Stimulated activated CD8-positive, alpha-beta memory T cell treated with anti-CD3 and anti-CD28 coated beads, Interleukin-15, amount 100 ng/mL, for 4 hours (primary cell): ENCODE results near the gene SLC35D1.

Experiments
- DNase-seq, 2 donors: peaks; one replicate each; pipeline ENCODE4 v3.0.0-alpha.2; 2020; ENCODE audit warnings: low read depth in 2 of 2

The SLC35D1 gene

DNA sequence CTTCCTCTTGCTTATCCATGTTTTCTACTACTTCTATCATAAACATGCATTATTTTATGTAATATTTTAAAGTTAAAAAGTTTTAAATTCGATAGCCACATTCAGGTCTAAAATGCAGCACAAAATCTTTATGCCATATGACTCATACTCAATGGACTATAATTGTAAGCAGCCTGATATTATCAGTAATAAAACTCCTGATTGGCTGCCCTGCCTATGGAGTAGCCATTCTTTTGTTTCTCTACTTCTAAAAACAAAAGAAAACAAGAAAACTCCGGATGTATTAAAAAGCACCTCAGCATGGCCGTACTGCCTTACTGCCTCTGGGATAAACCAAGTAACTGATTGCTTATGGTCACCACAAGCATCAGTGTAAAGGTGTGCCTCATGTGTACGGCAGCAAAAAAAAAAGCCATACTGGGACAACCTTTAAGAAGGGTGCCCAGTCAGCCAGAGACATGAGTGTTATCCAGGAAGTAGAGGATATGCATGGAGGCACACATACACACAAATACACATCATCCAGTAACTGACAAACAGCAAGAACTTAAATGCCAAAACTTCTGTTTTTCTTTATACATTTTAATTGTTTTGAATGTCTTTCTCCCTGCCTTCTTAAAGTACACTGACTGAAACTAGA is 9.2 kb downstream of the SLC35D1 start:
- DNase-seq, result no peak

DNA sequence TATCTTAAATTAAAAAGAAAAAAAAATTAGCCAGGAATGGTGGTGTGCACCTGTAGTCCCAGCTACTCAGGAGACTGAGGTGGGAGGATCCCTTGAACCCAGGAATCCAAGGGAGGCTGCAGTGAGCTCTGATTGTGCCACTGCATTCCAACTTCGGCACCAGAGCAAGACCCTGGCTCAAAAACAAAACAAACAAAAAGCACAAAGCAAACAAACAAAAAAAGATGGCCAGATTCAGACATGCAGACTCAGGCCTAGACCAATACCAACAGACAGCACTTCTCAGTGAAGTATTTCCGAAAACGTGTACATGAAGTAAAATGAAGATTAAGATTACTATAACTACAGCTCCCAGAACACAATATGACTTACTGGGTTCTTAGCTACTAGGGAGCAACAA is 10.6 kb downstream of the SLC35D1 start:
- DNase-seq, result no peak

- no peak for DNase-seq
Observed at GRCh38 chr1:67041841-67042503, 12.0 kb downstream of the SLC35D1 start.

GRCh38 chr1:67040405-67040804 is 13.5 kb downstream of the SLC35D1 start:
- no peak for DNase-seq

DNA sequence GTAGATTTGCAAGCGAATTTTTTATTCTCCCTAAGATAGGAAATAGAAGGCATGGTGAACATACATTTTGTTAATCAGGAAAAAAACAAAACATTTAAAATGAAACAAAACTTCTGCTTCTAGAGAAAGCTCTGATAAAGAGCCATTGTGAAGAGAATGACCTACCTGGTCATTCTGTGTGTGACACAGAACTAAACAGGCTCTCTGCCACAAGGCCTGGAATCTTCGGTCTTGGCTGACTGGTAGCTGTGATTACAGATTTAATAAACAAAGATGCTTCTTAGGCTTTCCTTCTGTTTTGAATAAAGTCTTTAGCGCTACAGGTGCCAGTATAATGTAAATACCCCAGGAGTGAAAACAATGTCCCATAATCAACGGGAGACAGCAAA is 22.1 kb downstream of the SLC35D1 start:
- no peak for DNase-seq

- no peak for DNase-seq
Observed at GRCh38 chr1:67031121-67031858, 22.7 kb downstream of the SLC35D1 start.

GRCh38 chr1:67029472-67029871 is 24.5 kb downstream of the SLC35D1 start:
- DNase-seq, result no peak

- DNase-seq, result no peak
Observed at GRCh38 chr1:67020765-67021164, 33.2 kb downstream of the SLC35D1 start.

GRCh38 chr1:67020304-67020703 is 33.6 kb downstream of the SLC35D1 start:
- DNase-seq, result no peak

DNA sequence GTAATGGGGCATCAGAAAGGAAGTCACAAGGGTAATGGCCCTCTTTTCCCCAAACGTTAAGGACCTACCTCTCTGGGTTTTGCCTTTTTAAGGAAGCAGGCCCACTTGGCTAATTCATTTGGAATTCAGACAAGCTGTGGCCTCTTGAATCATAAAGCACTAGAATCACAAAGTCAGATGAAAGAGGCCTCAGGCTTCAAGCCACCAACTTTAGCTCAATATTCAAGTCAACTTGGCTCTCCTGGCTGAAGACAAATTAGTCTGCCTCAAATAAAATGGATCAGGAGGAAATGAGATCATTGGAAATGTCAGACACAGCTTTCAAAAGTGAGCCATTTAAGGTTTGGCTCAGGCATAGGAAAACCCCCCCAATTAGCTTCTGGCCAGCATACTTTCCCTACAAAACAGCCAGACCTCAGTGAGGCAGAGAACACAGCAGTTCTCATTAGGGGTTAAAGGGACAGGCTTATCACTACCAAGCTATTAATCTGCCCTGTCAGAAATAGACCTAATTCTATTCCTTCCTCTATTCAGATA is 34.3 kb downstream of the SLC35D1 start:
- DNase-seq, result no peak

DNA sequence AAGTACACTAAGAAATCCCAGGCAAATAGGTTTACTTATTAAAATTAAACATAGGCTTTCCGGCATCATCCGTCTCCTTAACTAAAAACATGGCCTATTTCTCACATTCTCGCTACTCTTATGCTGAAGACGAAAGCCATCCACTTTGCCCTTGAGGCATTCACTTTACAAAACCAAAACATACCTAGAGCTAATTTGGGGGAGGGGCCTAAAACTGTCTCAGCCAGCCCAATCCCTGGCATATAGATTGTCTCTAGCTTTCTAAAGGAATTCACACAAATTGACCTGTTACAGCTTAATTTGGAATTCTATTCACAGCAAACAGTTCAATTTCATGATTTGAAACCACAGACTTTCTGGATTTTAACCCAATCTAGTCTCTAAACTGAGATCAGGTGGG is 34.8 kb downstream of the SLC35D1 start:
- no peak for DNase-seq

DNA sequence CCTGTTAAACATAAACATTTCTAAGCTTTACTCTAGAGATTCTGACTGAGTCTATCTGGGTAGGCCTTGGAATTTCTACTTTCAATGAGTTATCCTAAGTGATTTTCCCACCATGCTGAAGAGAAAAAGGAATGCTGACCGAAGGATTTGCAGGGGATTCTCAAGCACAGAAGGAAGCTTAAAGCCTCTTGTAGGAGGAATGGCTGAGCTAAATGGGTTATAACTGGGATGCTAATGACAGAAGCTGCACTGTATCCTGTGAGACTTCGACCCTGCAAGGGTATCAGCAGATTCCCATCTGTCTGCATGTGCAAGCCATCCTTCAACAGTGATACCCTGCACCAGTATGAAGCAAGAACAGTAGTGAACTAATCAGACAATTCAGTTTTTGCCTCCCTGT is 35.4 kb downstream of the SLC35D1 start:
- DNase-seq, result no peak

DNA sequence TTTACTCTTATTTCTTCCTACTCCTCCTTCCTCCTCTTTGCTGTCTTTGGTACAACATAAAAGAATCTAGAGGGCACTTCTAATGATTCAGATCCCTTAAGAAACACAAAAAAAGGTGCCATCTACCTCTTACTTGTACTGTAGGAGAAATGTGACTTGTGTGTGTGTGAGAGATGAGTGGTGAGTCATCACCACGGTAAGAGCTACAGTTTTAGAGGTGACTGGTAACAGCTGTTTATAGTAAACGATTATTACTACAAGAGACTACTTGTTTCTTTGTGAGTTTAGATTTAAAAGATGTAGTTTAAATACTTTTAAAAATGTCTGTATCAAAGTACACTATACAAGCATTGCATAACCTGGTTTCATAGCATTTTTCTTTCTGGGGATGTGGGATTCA is 40.4 kb downstream of the SLC35D1 start:
- no peak for DNase-seq

GRCh38 chr1:67009792-67010191 is 44.2 kb downstream of the SLC35D1 start:
- no peak for DNase-seq

DNA sequence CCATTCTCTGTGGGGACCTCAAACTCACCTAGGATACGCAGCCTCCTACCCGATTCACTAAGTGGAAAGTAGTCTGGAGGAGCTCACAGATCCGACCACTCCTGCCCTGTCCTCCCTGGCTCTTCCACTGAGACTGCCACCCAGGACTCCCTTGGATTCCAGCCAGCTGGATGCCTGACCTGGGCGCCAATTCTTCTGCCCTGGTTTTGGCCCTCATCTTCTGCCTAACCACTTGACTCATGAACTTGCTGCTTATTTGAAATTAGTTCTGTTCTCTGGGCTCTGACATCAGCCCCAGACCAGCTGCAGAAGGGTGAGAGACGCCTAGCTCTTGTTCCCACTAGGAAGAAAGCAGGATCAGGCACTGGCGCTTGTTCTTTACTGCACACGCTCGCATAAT is 48.9 kb downstream of the SLC35D1 start:
- no peak for DNase-seq

DNA sequence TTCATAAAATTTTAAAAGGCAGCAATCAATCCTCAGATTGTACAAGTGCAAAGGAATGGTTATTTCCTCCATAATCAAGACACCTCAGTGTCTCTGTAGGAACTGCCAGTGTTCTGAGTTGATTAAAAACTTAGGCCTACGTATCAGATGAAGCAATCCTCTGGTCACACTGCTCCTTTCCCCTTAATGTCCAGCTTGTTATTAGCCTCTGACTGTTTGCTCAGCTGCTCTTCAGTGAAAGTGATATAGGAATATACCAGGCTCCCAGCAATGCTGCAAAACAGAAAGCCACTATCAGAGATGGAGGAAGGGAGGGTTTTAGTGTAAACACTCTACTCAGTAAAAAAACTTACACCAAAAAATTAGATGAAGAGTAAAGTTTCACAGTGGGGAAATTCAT is 49.8 kb downstream of the SLC35D1 start:
- no peak for DNase-seq

- DNase-seq, result no peak
Observed at GRCh38 chr1:67001682-67002425, 52.1 kb downstream of the SLC35D1 start.

DNA sequence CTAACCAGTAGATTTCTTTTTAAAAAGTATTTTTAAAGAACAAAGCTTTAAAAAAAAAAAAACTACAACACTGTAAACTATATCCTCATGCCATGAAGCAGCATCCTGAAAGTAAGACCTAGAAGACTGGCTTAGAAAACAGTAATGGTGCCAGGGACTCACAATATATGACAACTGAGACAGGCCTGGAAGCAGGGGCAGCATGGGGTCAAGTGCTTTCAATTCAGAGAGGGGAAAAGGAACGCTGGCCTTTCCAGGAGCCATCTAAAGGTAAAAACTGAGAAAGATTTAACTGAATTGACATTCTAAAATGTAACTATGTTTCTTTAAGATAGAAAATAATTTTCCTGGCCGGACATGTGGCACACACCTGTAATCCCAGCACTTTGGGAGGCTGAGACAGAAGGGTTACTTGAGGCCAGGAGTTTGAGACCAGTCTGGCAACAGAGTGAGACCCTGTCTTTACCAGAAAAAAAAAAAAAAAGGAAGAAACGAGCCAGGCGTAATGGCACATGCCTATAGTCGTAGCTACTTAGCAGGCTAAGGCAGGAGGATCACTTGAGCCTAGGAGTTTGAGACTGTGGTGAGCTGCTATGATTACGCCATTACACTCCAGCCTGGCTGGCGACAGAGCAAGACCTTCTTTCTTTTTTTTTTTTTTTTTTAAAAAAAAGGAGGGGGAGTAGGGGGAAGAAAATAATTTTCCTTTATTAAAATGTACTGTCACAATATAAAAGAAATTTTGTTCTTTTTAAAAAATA is 54.1 kb downstream of the SLC35D1 start:
- no peak for DNase-seq

GRCh38 chr1:66998972-66999371 is 55.0 kb downstream of the SLC35D1 start:
- no peak for DNase-seq

- peak in 1 of 2 donors; percentile 22 for DNase-seq
Observed at GRCh38 chr1:66996018-66996682, 57.8 kb downstream of the SLC35D1 start.

DNA sequence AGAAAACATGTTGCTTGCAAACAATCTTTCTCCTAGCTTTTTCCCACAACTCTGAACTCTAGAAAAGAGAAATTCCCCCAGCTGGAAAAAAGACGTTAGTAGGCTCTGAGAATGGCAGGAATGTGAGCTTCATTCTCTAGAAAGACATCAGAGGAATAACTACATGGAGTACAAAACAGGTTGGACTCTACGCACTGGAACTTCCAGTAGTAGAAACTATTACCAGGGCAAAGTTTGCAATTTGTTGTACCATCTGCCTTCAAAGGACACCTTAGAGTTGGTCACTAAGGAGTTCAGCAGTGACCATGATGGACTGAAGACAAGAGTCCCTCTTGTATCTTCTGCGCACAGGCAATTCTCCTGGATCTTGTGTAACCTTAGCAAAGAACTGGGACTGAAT is 60.9 kb downstream of the SLC35D1 start:
- DNase-seq, result no peak
